H1 (cell line): Measurements from ENCODE around the gene PAK1IP1. TPM values are rescaled to one million over a fixed set of nuclear protein-coding genes. Genes with fewer than 3 reads are reported as not detected.

ENCODE experiments used
- CTCF ChIA-PET: fragments of 300-600 bp; sonication (Branson Sonifier 250); formaldehyde crosslinking; loops from one replicate; lab custom pipeline; 2021; ENCODE audit not compliant: partially characterized antibody; lab: Charles Lee
- POLR2A ChIA-PET: fragments of 300-600 bp; sonication (Branson Sonifier 250); formaldehyde crosslinking; loops from one replicate; lab custom pipeline; 2021; ENCODE audit warnings: inconsistent platforms; ENCODE audit not compliant: partially characterized antibody; lab: Charles Lee
- DNase-seq, 2 experiments: peaks; one replicate each; pipeline versions ENCODE4 v3.0.0 to v3.0.0-alpha.2; 2010 to 2022; ENCODE audit warnings: low spot score in 2 of 2, low read depth in 1 of 2, mixed read lengths in 1 of 2
- FAIRE-seq: peaks from 2 replicates; lab custom pipeline; 2011; peaks lifted over from hg19 to GRCh38; lab: Jason Lieb, UNC
- H2AFZ ChIP-seq: 2 replicates; pipeline ENCODE4 v1.8.1; 2012; ENCODE audit warnings: low read length, inconsistent platforms
- H2AK5ac ChIP-seq: 2 replicates; pipeline ENCODE4 v1.6.1; 2013; ENCODE audit warnings: low read depth, low read length
- H2BK120ac ChIP-seq: replicated peaks from 2 replicates; pipeline ENCODE3; 2013; ENCODE audit warnings: low read depth, low read length, inconsistent platforms
- H2BK12ac ChIP-seq: 2 replicates; pipeline ENCODE4 v1.6.1; 2013; ENCODE audit warnings: low read depth, low read length
- H2BK15ac ChIP-seq: 2 replicates; pipeline ENCODE4 v1.6.1; 2013; ENCODE audit warnings: low read length
- H2BK20ac ChIP-seq: 2 replicates; pipeline ENCODE4 v1.6.1; 2013; ENCODE audit warnings: low read length
- H2BK5ac ChIP-seq: 2 replicates; pipeline ENCODE4 v1.6.1; 2013; ENCODE audit warnings: low read depth, low read length
- H3K14ac ChIP-seq: 2 replicates; pipeline ENCODE4 v1.6.1; 2013; ENCODE audit warnings: inconsistent platforms; ENCODE audit not compliant: insufficient read length
- H3K18ac ChIP-seq: 2 replicates; pipeline ENCODE4 v1.6.1; 2013; ENCODE audit warnings: low read length; ENCODE audit errors: extremely low read depth
- H3K23ac ChIP-seq: 2 replicates; pipeline ENCODE4 v1.6.1; 2013; ENCODE audit warnings: inconsistent platforms; ENCODE audit not compliant: insufficient read length
- H3K23me2 ChIP-seq: 2 replicates; pipeline ENCODE4 v1.6.1; 2013; ENCODE audit warnings: low read depth, low read length
- H3K27ac ChIP-seq: 2 replicates; pipeline ENCODE4 v1.6.1; 2011; ENCODE audit warnings: low read depth, low read length, inconsistent platforms
- H3K27me3 ChIP-seq, 4 experiments: replicated peaks in 1 of 4; 1 replicate in 1 of 4; 2 replicates in 3 of 4; pipeline versions ENCODE4 v1.6.1 to v1.8.1; 2011 to 2013; ENCODE audit warnings: low read length in 3 of 4, mild to moderate bottlenecking in 3 of 4, inconsistent platforms in 2 of 4, mixed read lengths in 2 of 4, moderate library complexity in 1 of 4; ENCODE audit not compliant: control insufficient read depth in 3 of 4, insufficient read depth in 3 of 4; ENCODE audit errors: extremely low read depth in 1 of 4
- H3K36me3 ChIP-seq, 4 experiments: 2 replicates each; pipeline versions ENCODE4 v1.6.1 to v1.8.1; 2011 to 2013; ENCODE audit warnings: mild to moderate bottlenecking in 4 of 4, low read length in 3 of 4, moderate library complexity in 2 of 4, control low read depth in 1 of 4, inconsistent platforms in 1 of 4; ENCODE audit not compliant: insufficient read depth in 4 of 4, control insufficient read depth in 2 of 4
- H3K4ac ChIP-seq: replicated peaks from 2 replicates; pipeline ENCODE3; 2013; ENCODE audit warnings: low read length, low read depth, mixed read lengths, inconsistent platforms; ENCODE audit not compliant: insufficient read length
- H3K4me1 ChIP-seq, 4 experiments: replicated peaks in 1 of 4; 1 replicate in 1 of 4; 2 replicates in 3 of 4; pipeline versions ENCODE4 v1.6.1 to v1.8.1; 2011 to 2013; ENCODE audit warnings: low read length in 3 of 4, inconsistent platforms in 2 of 4, mixed read lengths in 1 of 4; ENCODE audit not compliant: insufficient read depth in 4 of 4, control insufficient read depth in 3 of 4
- H3K4me2 ChIP-seq, 2 experiments: 2 replicates each; pipeline versions ENCODE4 v1.6.1 to v1.8.1; 2011 to 2013; ENCODE audit warnings: low read depth in 2 of 2, low read length in 2 of 2, control low read depth in 1 of 2, inconsistent platforms in 1 of 2, mild to moderate bottlenecking in 1 of 2; ENCODE audit not compliant: insufficient read depth in 1 of 2
- H3K4me3 ChIP-seq, 4 experiments: fragments of 200-600, 300-600 bp in 1 of 4; sonication (generic), shearing (Covaris generic), sonication (Bioruptor Twin) in 1 of 4; 2 replicates each; pipeline versions ENCODE4 v1.5.1 to v1.8.1; 2011 to 2016; ENCODE audit warnings: low read length in 4 of 4, low read depth in 3 of 4, control low read depth in 2 of 4, inconsistent platforms in 2 of 4, mild to moderate bottlenecking in 2 of 4, mixed read lengths in 1 of 4, moderate library complexity in 1 of 4; ENCODE audit not compliant: insufficient read depth in 2 of 4; ENCODE audit errors: extremely low read depth in 1 of 4
- H3K56ac ChIP-seq: replicated peaks from 2 replicates; pipeline ENCODE3; 2013; ENCODE audit warnings: low read depth, mild to moderate bottlenecking, mixed read lengths, low read length, inconsistent platforms; ENCODE audit not compliant: insufficient read length
- H3K79me1 ChIP-seq: 2 replicates; pipeline ENCODE4 v1.6.1; 2013; ENCODE audit warnings: low read depth, low read length, control low read depth
- H3K79me2 ChIP-seq, 2 experiments: 2 replicates each; pipeline versions ENCODE4 v1.6.1 to v1.8.1; 2012 to 2013; ENCODE audit warnings: low read length in 2 of 2, mild to moderate bottlenecking in 2 of 2, inconsistent platforms in 1 of 2; ENCODE audit not compliant: insufficient read depth in 2 of 2, control insufficient read depth in 1 of 2
- H3K9ac ChIP-seq, 4 experiments: replicated peaks in 1 of 4; 1 replicate in 1 of 4; 2 replicates in 3 of 4; pipeline versions ENCODE4 v1.6.1 to v1.8.1; 2011 to 2013; ENCODE audit warnings: low read depth in 3 of 4, low read length in 3 of 4, control low read depth in 2 of 4, mild to moderate bottlenecking in 2 of 4, moderate library complexity in 2 of 4, inconsistent platforms in 1 of 4; ENCODE audit errors: extremely low read depth in 1 of 4
- H3K9me3 ChIP-seq, 2 experiments: 2 replicates each; pipeline versions ENCODE4 v1.6.1 to v1.8.1; 2012 to 2013; ENCODE audit warnings: mild to moderate bottlenecking in 2 of 2, moderate library complexity in 2 of 2, control low read depth in 1 of 2, inconsistent platforms in 1 of 2, low read depth in 1 of 2, low read length in 1 of 2, mixed read lengths in 1 of 2; ENCODE audit not compliant: insufficient read depth in 2 of 2
- H4K20me1 ChIP-seq, 2 experiments: replicated peaks in 1 of 2; 2 replicates each; pipeline versions ENCODE3 to v1.8.1; 2011 to 2013; ENCODE audit warnings: inconsistent platforms in 2 of 2, low read length in 2 of 2, mild to moderate bottlenecking in 1 of 2; ENCODE audit not compliant: insufficient read depth in 2 of 2, control insufficient read depth in 1 of 2
- H4K5ac ChIP-seq: 2 replicates; pipeline ENCODE4 v1.6.1; 2013; ENCODE audit warnings: low read length, low read depth, mixed read lengths, inconsistent platforms; ENCODE audit not compliant: insufficient read length
- H4K8ac ChIP-seq: 2 replicates; pipeline ENCODE4 v1.8.0; 2013; ENCODE audit warnings: mild to moderate bottlenecking, moderate library complexity, low read length, inconsistent platforms; ENCODE audit not compliant: insufficient read depth; ENCODE audit errors: extremely low read depth
- H4K91ac ChIP-seq: replicated peaks from 2 replicates; pipeline ENCODE3; 2013; ENCODE audit warnings: low read length, mixed read lengths, inconsistent platforms; ENCODE audit not compliant: insufficient read length
- BRCA1 ChIP-seq: IDR thresholded peaks from 2 replicates; pipeline ENCODE4 v1.6.1; 2012; ENCODE audit warnings: low read depth, low read length, improper control_type of control experiment
- CHD2 ChIP-seq: IDR thresholded peaks from 2 replicates; pipeline ENCODE4 v1.6.1; 2012; ENCODE audit warnings: low read length, improper control_type of control experiment
- EZH2 ChIP-seq: fragments of 200-600 bp; sonication (generic); IDR thresholded peaks from 2 replicates; pipeline ENCODE4 v1.7.1; 2012; ENCODE audit warnings: low read depth, mild to moderate bottlenecking, moderate library complexity, low read length, inconsistent platforms; ENCODE audit not compliant: severe bottlenecking
- GABPA ChIP-seq: IDR thresholded peaks from 2 replicates; pipeline ENCODE4 v1.6.1; 2011; ENCODE audit warnings: mild to moderate bottlenecking, low read length, moderate library complexity, borderline replicate concordance; ENCODE audit not compliant: insufficient read depth
- MAX ChIP-seq: IDR thresholded peaks from 2 replicates; pipeline ENCODE4 v1.6.1; 2012; ENCODE audit warnings: inconsistent platforms
- PHF8 ChIP-seq: fragments of 200-600 bp; sonication (generic); conservative IDR thresholded peaks from 2 replicates; pipeline ENCODE4 v1.7.1; 2012; ENCODE audit warnings: low read depth, mild to moderate bottlenecking, inconsistent platforms, low read length, moderate library complexity
- POLR2AphosphoS5 ChIP-seq: IDR thresholded peaks from 2 replicates; pipeline ENCODE4 v1.6.1; 2011; ENCODE audit warnings: low read depth, low read length
- RBBP5 ChIP-seq: IDR thresholded peaks from 2 replicates; pipeline ENCODE4 v1.7.1; 2012; ENCODE audit warnings: low read depth, mild to moderate bottlenecking, inconsistent platforms, low read length, moderate library complexity, borderline replicate concordance
- SIN3A ChIP-seq, 2 experiments: IDR thresholded peaks in 1 of 2; conservative IDR thresholded peaks in 1 of 2; 2 replicates each; pipeline ENCODE4 v1.6.1; 2011 to 2012; ENCODE audit warnings: low read length in 2 of 2, improper control_type of control experiment in 1 of 2, low read depth in 1 of 2, mild to moderate bottlenecking in 1 of 2
- SP2 ChIP-seq: IDR thresholded peaks from 2 replicates; pipeline ENCODE4 v1.6.1; 2012; ENCODE audit warnings: mild to moderate bottlenecking, low read length, inconsistent platforms
- SRF ChIP-seq: IDR thresholded peaks from 2 replicates; pipeline ENCODE4 v1.6.1; 2011; ENCODE audit warnings: mild to moderate bottlenecking, low read depth, low read length, moderate library complexity
- TCF12 ChIP-seq: IDR thresholded peaks from 2 replicates; pipeline ENCODE4 v1.6.1; 2011; ENCODE audit warnings: low read depth, mild to moderate bottlenecking, low read length
- YY1 ChIP-seq: IDR thresholded peaks from 2 replicates; pipeline ENCODE4 v1.6.1; 2011; ENCODE audit warnings: low read depth, mild to moderate bottlenecking, low read length
- WGBS, 2 experiments: shearing (Covaris generic) in 1 of 2; methylation state at CpG; one replicate each; pipeline versions ENCODE4 v1.1.6 to v1.1.7; 2013 to 2015; ENCODE audit warnings: low lambda C conversion rate in 2 of 2, mixed read lengths in 2 of 2, inconsistent platforms in 1 of 2, low coverage in 1 of 2, missing lambda C conversion rate in 1 of 2; ENCODE audit not compliant: insufficient replicate concordance in 2 of 2, insufficient coverage in 1 of 2, insufficient read length in 1 of 2; ENCODE audit errors: extremely low coverage in 1 of 2, missing lambda C conversion rate in 1 of 2; 5-methylcytosine and 5-hydroxymethylcytosine counted together
- polyA plus RNA-seq, 7 experiments: library from polyadenylated mRNA; depleted of rRNA in 3 of 7; stranded (reverse) in 5 of 7; unstranded in 2 of 7; fragments of >200 nt in 5 of 7; fragments of 200-250 nt in 2 of 7; gene quantifications; 1 replicate in 5 of 7; 2 replicates in 1 of 7; 4 replicates in 1 of 7; pipeline versions ENCODE4 v1.2.1 to v1.2.3, GENCODE V29; 2011 to 2013; ENCODE audit warnings: missing spikeins in 2 of 7, mixed read lengths in 2 of 7
- total RNA-seq: library from RNA; stranded (reverse); fragmentation: NEBNext Ultra II Directional; extraction: Animal tissue kit (Norgen Biotek cat#: 25700); gene quantifications from 2 replicates; pipeline ENCODE4 v1.2.1, GENCODE V29; 2021

PAK1IP1 gene
- total and polyA plus RNA-seq, 2 of the 8 experiments (the other 6 are each of a cell fraction or from before 2014, with no cell fraction given), result 19.7 to 43.6 TPM

GRCh38 chr6:10668126-10668917, 26.4 kb upstream of the PAK1IP1 start:
- no peak overlapping the region for H3K9ac ChIP-seq
- no peak overlapping the region for H3K27ac ChIP-seq
- no peaks in the 10 kb centered on the region for H3K9me3 ChIP-seq
- H4K5ac ChIP-seq, result no peak overlapping the region
- H2BK120ac ChIP-seq, result no peak overlapping the region
- POLR2A ChIA-PET, result no interaction called here
- no peaks in the 10 kb centered on the region for H3K79me1 ChIP-seq
- no peak overlapping the region for H2AK5ac ChIP-seq
- no peaks in the 10 kb centered on the region for H3K36me3 ChIP-seq
- no peak for TF ChIP-seq BRCA1
- TF ChIP-seq POLR2AphosphoS5, result no peak
- TF ChIP-seq GABPA, result no peak
- TF ChIP-seq TCF12, result no peak
- TF ChIP-seq YY1, result no peak
- TF ChIP-seq SP2, result no peak
- TF ChIP-seq EZH2, result no peak
- TF ChIP-seq SIN3A (conservative IDR thresholded peaks at IDR 0.05 in 1 of 2, IDR thresholded peaks at IDR 0.05 in 1 of 2; ENCODE audit: low read depth in 1 of 2, low read length in 2 of 2), result no peak
- TF ChIP-seq MAX, result no peak
- TF ChIP-seq PHF8, result no peak
- TF ChIP-seq SRF, result no peak
- TF ChIP-seq CHD2, result no peak
- no peak for TF ChIP-seq RBBP5
- H2AFZ ChIP-seq, result no peak overlapping the region
- 94% methylated on average over 6 of the region's 6 CpGs; no CpG with 5 or more reads in 1 of the 2 experiments for WGBS, 2 experiments
- H3K4ac ChIP-seq, result no peak overlapping the region
- no peak overlapping the region for H2BK12ac ChIP-seq
- H3K56ac ChIP-seq, result no peak overlapping the region
- no peaks in the 10 kb centered on the region for H3K27me3 ChIP-seq
- no peaks in the 10 kb centered on the region for H3K79me2 ChIP-seq
- H4K8ac ChIP-seq, result no peak overlapping the region
- H3K14ac ChIP-seq, result no peak overlapping the region
- CTCF ChIA-PET, result interaction anchor here (0.6 to 1.6 kb wide), 3 partner anchors 9 to 1337 kb away, joined by 3 to 6 read pairs (median 3); no protein-coding TSS in a partner anchor
- no peak for DNase-seq
- no peak overlapping the region for H3K23ac ChIP-seq
- H4K91ac ChIP-seq, result no peak overlapping the region
- H4K20me1 ChIP-seq, result no peaks in the 10 kb centered on the region
- H2BK5ac ChIP-seq, result no peak overlapping the region
- FAIRE-seq, result no peak
- no peaks in the 10 kb centered on the region for H3K4me1 ChIP-seq
- H2BK20ac ChIP-seq, result no peak overlapping the region
- H3K18ac ChIP-seq, result no peak overlapping the region
- no peaks in the 10 kb centered on the region for H3K23me2 ChIP-seq
- no peak overlapping the region for H2BK15ac ChIP-seq
- no peak overlapping the region for H3K4me3 ChIP-seq
- no peak overlapping the region for H3K4me2 ChIP-seq
